Measurements from ENCODE around the gene PDSS1. TPM values are rescaled to one million over a fixed set of nuclear protein-coding genes. Genes with fewer than 3 reads are reported as not detected.
A peak's percentile ranks its signal among the peaks of the same experiment; 100 is the strongest.
"Not testable (repeated sequence)": the region's sequence is repeated elsewhere in the genome, so short reads cannot be mapped to it uniquely, and the experiment has no call there.

PDSS1 gene
- 23.1 and 30.8 TPM in 2 replicates for polyA plus RNA-seq (2014; cell fraction: cytosol; rRNA removed)
- polyA plus RNA-seq (2014; cell fraction: nucleus; rRNA removed): 31.8 and 34.5 TPM in 2 replicates

- DNase-seq (ENCODE audit: low spot score): peak; percentile 51
Observed at GRCh38 chr10:26697163-26697921, at the start of gene PDSS1. TSS of gene PDSS1 (plus strand) at chr10:26697701. CDS start at chr10:26697712, 11 bp downstream.

- DNase-seq (ENCODE audit: low spot score): not testable (repeated sequence)
Observed at GRCh38 chr10:26648245-26648636, 49.3 kb upstream of the PDSS1 start.

GRCh38 chr10:26650406-26650805 is 47.1 kb upstream of the PDSS1 start:
- DNase-seq (ENCODE audit: low spot score): no peak

GRCh38 chr10:26651476-26651875 is 46.0 kb upstream of the PDSS1 start:
- DNase-seq (ENCODE audit: low spot score): not testable (repeated sequence)

- no peak for DNase-seq (ENCODE audit: low spot score)
Observed at GRCh38 chr10:26653004-26653403, 44.5 kb upstream of the PDSS1 start.

- DNase-seq (ENCODE audit: low spot score): no peak
Observed at GRCh38 chr10:26655746-26656145, 41.8 kb upstream of the PDSS1 start.

GRCh38 chr10:26662864-26663263 is 34.6 kb upstream of the PDSS1 start:
- DNase-seq (ENCODE audit: low spot score): no peak

- no peak for DNase-seq (ENCODE audit: low spot score)
Observed at GRCh38 chr10:26665080-26666048, 32.1 kb upstream of the PDSS1 start.

GRCh38 chr10:26675873-26676257 is 21.6 kb upstream of the PDSS1 start:
- no peak for DNase-seq (ENCODE audit: low spot score)

- DNase-seq (ENCODE audit: low spot score): no peak
Observed at GRCh38 chr10:26679588-26679987, 17.9 kb upstream of the PDSS1 start.

- DNase-seq (ENCODE audit: low spot score): no peak
Observed at GRCh38 chr10:26681076-26681475, 16.4 kb upstream of the PDSS1 start.

GRCh38 chr10:26681971-26682370 is 15.5 kb upstream of the PDSS1 start:
- DNase-seq (ENCODE audit: low spot score): not testable (repeated sequence)

GRCh38 chr10:26682931-26683330 is 14.6 kb upstream of the PDSS1 start:
- DNase-seq (ENCODE audit: low spot score): no peak

GRCh38 chr10:26684667-26685264 is 12.7 kb upstream of the PDSS1 start:
- peak; percentile 32 for DNase-seq (ENCODE audit: low spot score)

GRCh38 chr10:26685441-26685840 is 12.1 kb upstream of the PDSS1 start:
- DNase-seq (ENCODE audit: low spot score): no peak

- no peak for DNase-seq (ENCODE audit: low spot score)
Observed at GRCh38 chr10:26689399-26689798, 8.1 kb upstream of the PDSS1 start.

- DNase-seq (ENCODE audit: low spot score): no peak
Observed at GRCh38 chr10:26690731-26691475, 6.6 kb upstream of the PDSS1 start.

GRCh38 chr10:26694536-26694935 is 3.0 kb upstream of the PDSS1 start:
- not testable (repeated sequence) for DNase-seq (ENCODE audit: low spot score)

- DNase-seq (ENCODE audit: low spot score): no peak
Observed at GRCh38 chr10:26696786-26697162, 727 bp upstream of the PDSS1 start.

- no peak for DNase-seq (ENCODE audit: low spot score)
Observed at GRCh38 chr10:26697922-26698608, 564 bp downstream of the PDSS1 start.

GRCh38 chr10:26698909-26699308 is 1.4 kb downstream of the PDSS1 start:
- no peak for DNase-seq (ENCODE audit: low spot score)

All from SK-N-DZ (cell line).